GM06990 (cell line): Measurements from ENCODE around the gene PCDHA12.

ENCODE experiments used
- DNase-seq: peaks from one replicate; pipeline ENCODE4 v3.0.0-alpha.2; 2011; ENCODE audit not compliant: insufficient read length; ENCODE audit errors: extremely low read depth
- H3K27me3 ChIP-seq: replicated peaks from 2 replicates; pipeline ENCODE4 v1.6.0; 2011; ENCODE audit warnings: low read length; ENCODE audit not compliant: control insufficient read depth, insufficient read depth
- H3K36me3 ChIP-seq: 2 replicates; pipeline ENCODE4 v1.5.1; 2011; ENCODE audit warnings: low read length; ENCODE audit not compliant: control insufficient read depth, insufficient read depth
- H3K4me3 ChIP-seq: replicated peaks from 2 replicates; pipeline ENCODE4 v1.5.1; 2011; ENCODE audit warnings: low read depth, mild to moderate bottlenecking, control low read depth, low read length
- TF ChIP-seq, protein P1 (sequence below): IDR thresholded peaks from 2 replicates; pipeline ENCODE4 v1.5.1; 2011; ENCODE audit warnings: low read length, control low read depth, mild to moderate bottlenecking, inconsistent platforms; ENCODE audit not compliant: insufficient read depth, poor library complexity, severe bottlenecking

Gene PCDHA12

DNA sequence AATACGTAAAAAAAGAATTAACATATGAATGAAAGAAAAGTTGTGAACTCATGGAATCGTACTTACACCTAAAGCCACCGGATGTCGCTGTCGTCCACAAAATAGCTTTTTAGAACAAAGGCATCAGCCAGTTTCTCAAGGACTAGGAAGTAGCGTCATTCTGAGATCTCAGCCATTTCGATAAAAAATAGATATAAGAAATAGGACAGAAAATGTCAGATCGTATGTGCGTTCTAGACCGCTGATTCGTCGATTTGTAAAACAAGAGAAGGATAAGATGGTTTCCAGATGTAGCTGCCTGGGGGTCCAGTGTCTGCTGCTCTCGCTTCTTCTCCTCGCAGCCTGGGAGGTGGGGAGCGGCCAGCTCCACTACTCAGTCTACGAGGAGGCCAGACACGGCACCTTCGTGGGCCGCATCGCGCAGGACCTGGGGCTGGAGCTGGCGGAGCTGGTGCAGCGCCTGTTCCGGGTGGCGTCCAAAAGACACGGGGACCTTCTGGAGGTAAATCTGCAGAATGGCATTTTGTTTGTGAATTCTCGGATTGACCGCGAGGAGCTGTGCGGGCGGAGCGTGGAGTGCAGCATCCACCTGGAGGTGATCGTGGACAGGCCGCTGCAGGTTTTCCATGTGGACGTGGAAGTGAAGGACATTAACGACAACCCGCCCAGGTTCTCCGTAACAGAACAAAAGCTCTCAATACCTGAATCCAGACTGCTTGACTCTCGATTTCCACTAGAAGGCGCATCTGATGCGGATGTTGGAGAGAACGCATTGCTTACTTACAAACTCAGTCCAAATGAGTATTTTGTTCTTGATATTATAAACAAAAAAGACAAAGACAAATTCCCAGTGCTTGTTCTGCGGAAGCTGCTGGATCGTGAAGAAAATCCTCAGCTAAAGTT lies 19.1 kb upstream of the PCDHA12 start, which contains the start of gene PCDHA10:
Gene PCDHA10 (plus strand): TSS at position 126 of the 903 bp plus-strand sequence. CDS start 152 bp downstream, at position 278.
- Histone ChIP-seq H3K36me3 (no peaks in the 10 kb centered on the region), H3K27me3 (no peaks in the 10 kb centered on the region), H3K4me3 (no peak within 1 kb of the TSS)
- TF ChIP-seq, protein P1, sequence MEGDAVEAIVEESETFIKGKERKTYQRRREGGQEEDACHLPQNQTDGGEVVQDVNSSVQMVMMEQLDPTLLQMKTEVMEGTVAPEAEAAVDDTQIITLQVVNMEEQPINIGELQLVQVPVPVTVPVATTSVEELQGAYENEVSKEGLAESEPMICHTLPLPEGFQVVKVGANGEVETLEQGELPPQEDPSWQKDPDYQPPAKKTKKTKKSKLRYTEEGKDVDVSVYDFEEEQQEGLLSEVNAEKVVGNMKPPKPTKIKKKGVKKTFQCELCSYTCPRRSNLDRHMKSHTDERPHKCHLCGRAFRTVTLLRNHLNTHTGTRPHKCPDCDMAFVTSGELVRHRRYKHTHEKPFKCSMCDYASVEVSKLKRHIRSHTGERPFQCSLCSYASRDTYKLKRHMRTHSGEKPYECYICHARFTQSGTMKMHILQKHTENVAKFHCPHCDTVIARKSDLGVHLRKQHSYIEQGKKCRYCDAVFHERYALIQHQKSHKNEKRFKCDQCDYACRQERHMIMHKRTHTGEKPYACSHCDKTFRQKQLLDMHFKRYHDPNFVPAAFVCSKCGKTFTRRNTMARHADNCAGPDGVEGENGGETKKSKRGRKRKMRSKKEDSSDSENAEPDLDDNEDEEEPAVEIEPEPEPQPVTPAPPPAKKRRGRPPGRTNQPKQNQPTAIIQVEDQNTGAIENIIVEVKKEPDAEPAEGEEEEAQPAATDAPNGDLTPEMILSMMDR = no peak
- no peak for DNase-seq

GRCh38 chr5:140857177-140857986 lies 17.7 kb upstream of the PCDHA12 start:
- TF ChIP-seq, protein P1 = no peak
- DNase-seq = no peak
- H3K27me3 ChIP-seq = no peaks in the 10 kb centered on the region
- H3K36me3 ChIP-seq = no peaks in the 10 kb centered on the region
- no peak overlapping the region for H3K4me3 ChIP-seq

GRCh38 chr5:140857987-140858240 lies 17.2 kb upstream of the PCDHA12 start:
- DNase-seq = no peak
- Histone ChIP-seq H3K27me3 (no peaks in the 10 kb centered on the region), H3K36me3 (no peaks in the 10 kb centered on the region), H3K4me3 (no peak overlapping the region)
- TF ChIP-seq, protein P1 = no peak

DNA sequence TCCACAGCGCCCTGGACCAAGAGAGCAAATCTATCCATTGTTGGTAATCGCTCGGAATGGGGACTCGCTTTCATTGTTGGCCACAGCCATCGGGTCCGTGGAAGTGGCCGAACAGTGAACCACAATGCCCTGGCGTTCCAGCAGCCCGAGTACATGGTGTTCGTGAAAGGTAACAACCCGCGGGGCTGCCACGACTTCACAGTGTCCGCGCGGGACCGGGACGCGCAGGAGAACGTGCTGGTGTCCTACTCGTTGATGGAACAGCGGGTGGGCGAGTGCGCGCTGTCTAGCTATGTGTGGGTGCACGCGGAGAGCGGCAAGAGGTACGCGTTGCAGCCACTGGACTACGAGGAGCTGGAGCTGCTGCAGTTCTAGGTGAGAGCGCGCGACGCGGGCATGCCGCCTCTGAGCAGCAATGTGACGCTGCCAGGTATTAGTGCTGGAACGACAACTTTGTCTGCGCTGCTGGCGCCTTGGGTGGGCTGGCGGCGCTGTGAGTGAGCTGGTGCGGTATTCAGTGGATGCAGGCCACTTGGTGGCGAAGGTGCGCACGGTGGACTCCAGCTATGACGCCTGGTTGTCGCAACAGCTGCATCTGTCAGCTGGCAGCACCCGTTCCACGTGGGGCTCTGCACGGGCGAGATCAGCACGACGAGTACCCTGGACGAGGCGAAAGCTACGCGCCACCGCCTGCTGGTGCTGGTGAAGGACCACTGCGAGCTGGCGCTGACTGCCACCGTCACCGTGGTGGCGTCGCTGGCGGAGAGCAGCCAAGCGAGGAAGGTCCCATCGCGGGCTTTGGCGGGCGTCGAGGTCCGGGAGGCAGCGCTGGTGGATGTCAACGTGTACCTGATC lies 12.4 kb upstream of the PCDHA12 start:
- no peak for DNase-seq
- Histone ChIP-seq H3K27me3 (no peaks in the 10 kb centered on the region), H3K4me3 (no peak overlapping the region), H3K36me3 (no peaks in the 10 kb centered on the region)
- TF ChIP-seq, protein P1 = no peak

- no peaks in the 10 kb centered on the region for H3K36me3 ChIP-seq
- DNase-seq = no peak
- no peak within 1 kb of the TSS for H3K4me3 ChIP-seq
- H3K27me3 ChIP-seq = no peaks in the 10 kb centered on the region
- TF ChIP-seq, protein P1 = no peak
Measured at GRCh38 chr5:140868721-140869554, 6.2 kb upstream of the PCDHA12 start, which contains the start of gene PCDHA11. TSS of gene PCDHA11 (plus strand) at chr5:140868957. CDS start at chr5:140869104, 147 bp downstream.
